Endodermal cell (in vitro differentiated cells): Measurements from ENCODE around the gene MTG1. TPM values are rescaled to one million over a fixed set of nuclear protein-coding genes. Genes with fewer than 3 reads are reported as not detected.
"Not testable (repeated sequence)": the region's sequence is repeated elsewhere in the genome, so short reads cannot be mapped to it uniquely, and the experiment has no call there.

Source experiments
- DNase-seq: peaks from one replicate; pipeline ENCODE4 v3.0.0-alpha.2; 2017
- H3K27ac ChIP-seq: 2 replicates; pipeline ENCODE4 v1.5.1; 2013; ENCODE audit warnings: mild to moderate bottlenecking, low read depth, low read length, moderate library complexity
- H3K27me3 ChIP-seq: 2 replicates; pipeline ENCODE4 v1.6.1; 2013; ENCODE audit warnings: mild to moderate bottlenecking, low read length, moderate library complexity; ENCODE audit not compliant: insufficient read depth, control insufficient read depth, poor library complexity, severe bottlenecking
- H3K36me3 ChIP-seq: 2 replicates; pipeline ENCODE4 v1.7.0; 2013; ENCODE audit warnings: mild to moderate bottlenecking, low read length, moderate library complexity; ENCODE audit not compliant: control insufficient read depth, insufficient read depth
- H3K4me1 ChIP-seq: one replicate; pipeline ENCODE4 v1.7.0; 2013; ENCODE audit warnings: low read length; ENCODE audit not compliant: control insufficient read depth, insufficient read depth
- H3K4me3 ChIP-seq: 2 replicates; pipeline ENCODE4 v1.5.1; 2013; ENCODE audit warnings: mild to moderate bottlenecking, low read length, moderate library complexity
- H3K9ac ChIP-seq: 2 replicates; pipeline ENCODE4 v1.6.1; 2013; ENCODE audit warnings: mild to moderate bottlenecking, low read length, moderate library complexity; ENCODE audit not compliant: poor library complexity, severe bottlenecking; ENCODE audit errors: extremely low read depth
- H3K9me3 ChIP-seq: 2 replicates; pipeline ENCODE4 v1.6.1; 2013; ENCODE audit warnings: mild to moderate bottlenecking, low read length, moderate library complexity; ENCODE audit not compliant: control insufficient read depth
- H3K27ac Mint-ChIP-seq: 2 replicates; pipeline ENCODE4 v1.8.0; 2020; ENCODE audit warnings: mixed read lengths
- H3K27me3 Mint-ChIP-seq: 2 replicates; pipeline ENCODE4 v1.8.0; 2021; ENCODE audit warnings: mild to moderate bottlenecking, mixed read lengths; ENCODE audit not compliant: insufficient read depth
- H3K36me3 Mint-ChIP-seq: 2 replicates; pipeline ENCODE4 v1.8.0; 2020; ENCODE audit warnings: low read depth, mixed read lengths
- H3K4me1 Mint-ChIP-seq: 2 replicates; pipeline ENCODE4 v1.8.0; 2020; ENCODE audit warnings: mixed read lengths
- H3K4me3 Mint-ChIP-seq: 2 replicates; pipeline ENCODE4 v1.8.0; 2020; ENCODE audit warnings: mild to moderate bottlenecking, moderate library complexity, mixed read lengths
- H3K9me3 Mint-ChIP-seq: 2 replicates; pipeline ENCODE4 v1.8.0; 2020; ENCODE audit warnings: mild to moderate bottlenecking, mixed read lengths
- WGBS, 2 experiments: methylation state at CpG; one replicate each; pipeline versions ENCODE4 v1.1.5 to v1.1.7; 2013; ENCODE audit warnings: missing lambda C conversion rate in 2 of 2, mixed read lengths in 1 of 2; ENCODE audit not compliant: insufficient coverage in 1 of 2, insufficient read length in 1 of 2; 5-methylcytosine and 5-hydroxymethylcytosine counted together
- total RNA-seq, 2 donors: library from RNA; stranded (reverse); fragmentation: NEBNext Ultra II Directional in 1 of 2; extraction: Animal tissue kit (Norgen Biotek cat#: 25700) in 1 of 2; gene quantifications; 2 replicates in 1 of 2; 3 replicates in 1 of 2; pipeline ENCODE4 v1.2.1, GENCODE V29; 2021
- TF ChIP-seq, protein P1 (sequence below): fragments of 200-600 bp; sonication (generic); conservative IDR thresholded peaks from 2 replicates; pipeline ENCODE4 v1.5.0; 2021; ENCODE audit warnings: antibody characterized with exemption, mild to moderate bottlenecking

The MTG1 gene
- total RNA-seq, 2 donors from 2014 or later, result 71.3 to 86.0 TPM

- Histone ChIP-seq H3K4me3 (peak within 1 kb of the TSS; percentile 71), H3K9me3 (no peaks in the 10 kb centered on the region), H3K4me1 (no peaks in the 10 kb centered on the region), H3K36me3 (peaks cover 22% of the 10 kb centered on the region), H3K27me3 (peaks cover 46% of the 10 kb centered on the region), H3K27ac (no peak within 1 kb of the TSS), H3K9ac (peak within 1 kb of the TSS; percentile 47)
- DNase-seq, result peak; percentile 98
- Mint-ChIP-seq H3K27me3 (peaks cover 47% of the 10 kb centered on the region), H3K36me3 (peaks cover 26% of the 10 kb centered on the region), H3K4me1 (no peaks in the 10 kb centered on the region), H3K4me3 (peak within 1 kb of the TSS; percentile 72), H3K9me3 (no peaks in the 10 kb centered on the region), H3K27ac (no peak within 1 kb of the TSS)
- WGBS, 2 experiments, result 5 to 14% methylated on average over 25 to 89 of the region's 89 CpGs
- TF ChIP-seq, protein P1, sequence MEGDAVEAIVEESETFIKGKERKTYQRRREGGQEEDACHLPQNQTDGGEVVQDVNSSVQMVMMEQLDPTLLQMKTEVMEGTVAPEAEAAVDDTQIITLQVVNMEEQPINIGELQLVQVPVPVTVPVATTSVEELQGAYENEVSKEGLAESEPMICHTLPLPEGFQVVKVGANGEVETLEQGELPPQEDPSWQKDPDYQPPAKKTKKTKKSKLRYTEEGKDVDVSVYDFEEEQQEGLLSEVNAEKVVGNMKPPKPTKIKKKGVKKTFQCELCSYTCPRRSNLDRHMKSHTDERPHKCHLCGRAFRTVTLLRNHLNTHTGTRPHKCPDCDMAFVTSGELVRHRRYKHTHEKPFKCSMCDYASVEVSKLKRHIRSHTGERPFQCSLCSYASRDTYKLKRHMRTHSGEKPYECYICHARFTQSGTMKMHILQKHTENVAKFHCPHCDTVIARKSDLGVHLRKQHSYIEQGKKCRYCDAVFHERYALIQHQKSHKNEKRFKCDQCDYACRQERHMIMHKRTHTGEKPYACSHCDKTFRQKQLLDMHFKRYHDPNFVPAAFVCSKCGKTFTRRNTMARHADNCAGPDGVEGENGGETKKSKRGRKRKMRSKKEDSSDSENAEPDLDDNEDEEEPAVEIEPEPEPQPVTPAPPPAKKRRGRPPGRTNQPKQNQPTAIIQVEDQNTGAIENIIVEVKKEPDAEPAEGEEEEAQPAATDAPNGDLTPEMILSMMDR, result no peak
Measured at GRCh38 chr10:133373174-133374090, 20.5 kb upstream of the MTG1 start, which contains the start of gene ECHS1. Gene ECHS1 (minus strand): TSS chr10:133373354. CDS start chr10:133373333, 21 bp downstream.

DNA sequence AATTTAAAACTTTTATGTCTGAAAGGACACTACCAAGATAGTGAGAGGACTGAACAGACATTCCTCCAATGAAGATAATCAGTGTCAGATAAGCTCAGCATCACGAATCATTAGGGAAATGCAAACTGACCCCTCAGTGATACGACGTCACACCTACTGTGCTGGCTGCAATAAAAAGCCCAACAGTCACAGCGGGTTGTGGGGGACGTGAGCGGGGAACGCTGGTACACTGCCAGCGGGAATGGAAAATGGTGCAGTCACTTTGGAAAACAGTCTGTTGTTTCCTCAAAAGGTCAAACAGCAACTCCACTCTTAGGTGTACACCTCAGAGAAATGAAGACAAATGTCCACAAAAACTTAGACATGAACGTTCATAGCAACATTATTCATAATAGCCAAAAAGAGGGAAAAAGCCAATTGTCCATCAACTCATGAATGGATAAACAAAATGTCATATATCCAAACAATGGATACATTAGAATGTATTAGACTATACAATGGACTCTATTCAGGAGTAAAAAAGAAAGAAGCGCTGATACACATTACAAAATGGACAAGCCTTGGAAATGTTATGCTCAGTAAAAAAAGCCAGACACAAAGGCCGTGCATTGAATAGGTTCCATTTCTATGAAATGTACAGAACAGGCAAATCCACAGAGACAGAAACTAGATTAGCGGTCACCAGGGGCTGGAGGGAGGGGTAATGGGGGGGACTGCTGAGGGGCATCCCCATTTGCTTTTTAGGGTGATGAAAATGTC lies 18.4 kb upstream of the MTG1 start:
- H3K27ac ChIP-seq, result no peak overlapping the region
- WGBS, 2 experiments, result 71 to 80% methylated on average over 12 of the region's 12 CpGs
- H3K4me3 ChIP-seq, result no peak overlapping the region
- H3K9me3 ChIP-seq, result no peaks in the 10 kb centered on the region
- H3K9ac ChIP-seq, result no peak overlapping the region
- no peaks in the 10 kb centered on the region for H3K4me1 ChIP-seq
- TF ChIP-seq, protein P1, result no peak
- peaks cover 2% of the 10 kb centered on the region for H3K36me3 ChIP-seq
- Mint-ChIP-seq H3K4me1 (no peaks in the 10 kb centered on the region), H3K27me3 (peaks cover 56% of the 10 kb centered on the region), H3K9me3 (no peaks in the 10 kb centered on the region), H3K4me3 (no peak overlapping the region), H3K36me3 (peaks cover 7% of the 10 kb centered on the region), H3K27ac (no peak overlapping the region)
- no peak for DNase-seq
- H3K27me3 ChIP-seq, result peaks cover 55% of the 10 kb centered on the region

GRCh38 chr10:133376183-133376582 lies 17.8 kb upstream of the MTG1 start:
- H3K27me3 Mint-ChIP-seq, result peaks cover 56% of the 10 kb centered on the region

More at GRCh38 chr10:133376183-133376582, 17.8 kb upstream of the MTG1 start:
- H3K27ac Mint-ChIP-seq, H3K9ac ChIP-seq, H3K9me3 ChIP-seq, H3K9me3 Mint-ChIP-seq, DNase-seq, H3K4me3 Mint-ChIP-seq, H3K4me1 Mint-ChIP-seq, H3K36me3 ChIP-seq, H3K27ac ChIP-seq, H3K4me1 ChIP-seq, H3K36me3 Mint-ChIP-seq, H3K4me3 ChIP-seq: not testable (repeated sequence)
- H3K27me3 ChIP-seq, result peaks cover 55% of the 10 kb centered on the region
- WGBS, 2 experiments, result 95 to 100% methylated on average over 5 of the region's 5 CpGs
